ENCODE data around the gene ZNF804A. TPM values are rescaled to one million over a fixed set of nuclear protein-coding genes. Genes with fewer than 3 reads are reported as not detected.

ZNF804A gene
- total and polyA plus RNA-seq, 2 of the 4 experiments (the other 2 are of a cell fraction): 2.2 to 2.7 TPM

- no peak overlapping the region for H3K4ac ChIP-seq (ENCODE audit: low read depth, low read length)
- H3K14ac ChIP-seq (replicated peaks; ENCODE audit: low read depth, low read length): no peak overlapping the region
- H3K4me2 ChIP-seq (ENCODE audit: low read depth, low read length): no peak overlapping the region
- no peaks in the 10 kb centered on the region for H3K9me3 ChIP-seq (ENCODE audit: control insufficient read depth, insufficient read depth, low read length)
- no peaks in the 10 kb centered on the region for H3K27me3 ChIP-seq (ENCODE audit: control insufficient read depth, insufficient read depth, low read length)
- no peak overlapping the region for H4K8ac ChIP-seq (ENCODE audit: low read depth in 2 of 2, low read length in 2 of 2)
- dilution Hi-C loops (cut with HindIII; ENCODE audit: low sequenced_read_pairs, unreplicated experiment): no loop called here
- H3K23ac ChIP-seq (ENCODE audit: low read depth, low read length): no peak overlapping the region
- H2AK9ac ChIP-seq (replicated peaks; ENCODE audit: low read depth, low read length, poor library complexity): no peak overlapping the region
- DNase-seq (no peak), ATAC-seq (ENCODE audit: low read depth) (no peak)
- H3K4me1 ChIP-seq (ENCODE audit: control insufficient read depth, insufficient read depth, low read length): no peaks in the 10 kb centered on the region
- H4K20me1 ChIP-seq (ENCODE audit: insufficient read depth, low read length): no peaks in the 10 kb centered on the region
- ChIA-PET CTCF (no interaction called here), POLR2A (ENCODE audit: unreplicated experiment) (no interaction called here)
- no peak overlapping the region for H4K5ac ChIP-seq (ENCODE audit: low read depth, low read length)
- no peak overlapping the region for H2BK20ac ChIP-seq (ENCODE audit: low read depth, low read length)
- no peak overlapping the region for H2BK15ac ChIP-seq (ENCODE audit: low read depth, low read length)
- intact Hi-C loops (cut with micrococcal nuclease): no loop called here
- no peaks in the 10 kb centered on the region for H3K9me1 ChIP-seq (ENCODE audit: insufficient read depth, low read length)
- no peak overlapping the region for H2BK120ac ChIP-seq (ENCODE audit: low read depth, low read length)
- H3K36me3 ChIP-seq (ENCODE audit: control insufficient read depth, insufficient read depth, low read length): no peaks in the 10 kb centered on the region
- H3K4me3 ChIP-seq (ENCODE audit: insufficient read depth, low read depth, low read length): no peak overlapping the region
- in situ Hi-C loops (cut with MboI; ENCODE audit: low sequenced_read_pairs): no loop called here
- H2AFZ ChIP-seq (replicated peaks; ENCODE audit: low read length, poor library complexity): no peak overlapping the region
- no peak for TF ChIP-seq MXI1 (IDR thresholded peaks at IDR 0.05; ENCODE audit: borderline replicate concordance, low read depth, low read length)
- no peak for TF ChIP-seq RFX5 (IDR thresholded peaks at IDR 0.05; ENCODE audit: low read depth, low read length)
- no peak for TF ChIP-seq CHD1 (IDR thresholded peaks at IDR 0.05; ENCODE audit: low read depth, low read length)
- no peak for TF ChIP-seq MAFK (IDR thresholded peaks at IDR 0.05; ENCODE audit: low read depth, low read length)
- no peak for TF ChIP-seq USF2 (IDR thresholded peaks at IDR 0.05; ENCODE audit: low read depth, low read length)
- no peak for TF ChIP-seq NFE2L2 (IDR thresholded peaks at IDR 0.05; ENCODE audit: low read depth, low read length)
- no peak for TF ChIP-seq BHLHE40 (IDR thresholded peaks at IDR 0.05; ENCODE audit: low read depth, low read length)
- no peak for TF ChIP-seq RAD21 (IDR thresholded peaks at IDR 0.05; ENCODE audit: low read length)
- TF ChIP-seq MAZ (IDR thresholded peaks at IDR 0.05; ENCODE audit: borderline replicate concordance, low read depth, low read length): no peak
- no peak for TF ChIP-seq SMC3 (IDR thresholded peaks at IDR 0.05; ENCODE audit: low read depth, low read length)
- WGBS, 2 experiments (ENCODE audit: extremely low coverage in 2 of 2, insufficient read length in 1 of 2): no CpG with 5 or more reads among the region's 1 CpG
- no TSS peak for BruUV-seq (replicated peaks)
- H2AK5ac ChIP-seq (ENCODE audit: low read depth, low read length): no peak overlapping the region
- H3K18ac ChIP-seq (ENCODE audit: low read depth, low read length): no peak overlapping the region
- no peaks in the 10 kb centered on the region for H3K79me1 ChIP-seq (ENCODE audit: low read depth in 1 of 2, low read length in 2 of 2)
- no peak overlapping the region for H3K9ac ChIP-seq (ENCODE audit: low read depth, low read length)
- no peak overlapping the region for H4K91ac ChIP-seq (ENCODE audit: insufficient read depth, low read depth, low read length)
- no peak overlapping the region for H3K27ac ChIP-seq (ENCODE audit: insufficient read depth, low read length)
- no peak overlapping the region for H2BK5ac ChIP-seq (ENCODE audit: low read depth, low read length, poor library complexity, severe bottlenecking)
- H3K56ac ChIP-seq (ENCODE audit: extremely low read depth, insufficient read depth, low read length): no peak overlapping the region
Measured at GRCh38 chr2:184556639-184557038, 41.7 kb upstream of the ZNF804A start.
